NCI-H128 (cell line): ENCODE results near the gene ARHGAP32.
"Not testable (repeated sequence)": the region's sequence is repeated elsewhere in the genome, so short reads cannot be mapped to it uniquely, and the experiment has no call there.

Experiments used
- DNase-seq: peaks from one replicate; lab custom pipeline; 2025; ENCODE audit not compliant: unreplicated experiment; lab: John Stamatoyannopoulos, UW

Gene ARHGAP32

DNA sequence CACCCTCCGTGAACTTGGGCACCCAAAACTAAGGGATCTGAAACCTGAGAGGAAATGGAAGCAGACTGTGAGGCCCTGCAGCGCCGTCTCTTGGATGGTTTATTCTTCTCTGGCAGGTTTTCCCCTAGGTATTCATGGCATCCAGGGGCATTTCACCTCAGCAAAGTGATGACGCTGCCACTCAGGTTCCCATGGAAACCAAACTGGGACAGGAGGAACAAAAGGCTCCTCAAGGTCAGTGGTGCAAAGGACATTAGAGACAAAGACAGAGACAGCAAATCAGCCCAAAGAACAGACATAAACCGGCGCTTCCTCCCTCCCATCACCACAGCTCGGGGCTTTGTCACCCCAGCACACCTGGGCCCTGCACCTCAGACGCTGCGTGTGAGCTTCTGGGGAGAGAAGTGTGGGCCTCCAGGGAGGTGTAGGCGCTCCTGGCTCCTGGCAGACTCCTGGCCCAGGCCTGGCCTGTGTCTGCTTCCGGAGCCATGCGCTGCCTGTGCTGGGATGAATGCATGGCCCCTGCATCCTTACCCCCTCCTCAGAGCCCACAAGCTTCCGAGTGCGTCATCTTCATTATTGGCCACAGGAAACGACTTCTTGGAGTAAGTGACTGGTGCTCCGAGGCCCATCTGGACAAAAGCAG lies 255.4 kb downstream of the ARHGAP32 start:
- no peak for DNase-seq

DNA sequence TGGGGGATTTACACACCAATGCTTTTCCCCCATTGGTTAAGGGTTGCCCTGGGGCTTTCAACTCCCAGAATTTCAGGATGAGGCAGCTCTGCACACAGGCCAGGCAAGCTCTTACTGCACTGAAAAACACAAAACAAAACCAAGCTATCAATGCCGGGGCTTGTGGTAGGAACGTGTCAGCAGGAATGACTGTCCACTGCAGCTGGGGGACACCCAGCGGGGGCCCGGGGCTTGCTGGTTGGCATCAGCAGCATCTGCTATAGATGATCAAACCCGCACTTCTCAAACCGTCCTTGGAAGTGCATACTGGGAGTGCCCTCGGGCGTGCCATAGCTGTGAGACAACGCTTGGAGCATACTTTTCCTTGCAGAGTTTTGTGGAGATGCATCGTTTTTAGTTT lies 257.2 kb downstream of the ARHGAP32 start:
- DNase-seq, result no peak

DNA sequence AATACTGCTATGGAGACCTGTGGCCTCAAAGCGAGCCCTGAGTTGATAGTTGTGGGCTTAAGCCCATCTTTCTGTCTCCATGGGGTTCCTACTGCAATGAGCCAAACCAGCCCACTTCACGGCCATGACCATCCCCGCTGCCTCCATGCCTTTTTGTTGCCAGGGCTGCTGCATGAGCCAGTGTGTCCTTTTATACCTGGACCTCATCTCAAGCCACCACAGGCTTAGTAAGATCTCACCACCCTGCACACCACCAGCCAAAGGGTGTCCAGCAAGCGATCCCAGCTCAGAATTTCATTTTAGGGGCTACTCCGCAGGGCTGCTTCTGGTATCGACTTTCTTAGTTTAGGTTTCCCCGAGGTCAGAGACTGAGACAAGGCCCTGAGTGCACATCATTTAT lies 257.8 kb downstream of the ARHGAP32 start:
- DNase-seq, result no peak

DNA sequence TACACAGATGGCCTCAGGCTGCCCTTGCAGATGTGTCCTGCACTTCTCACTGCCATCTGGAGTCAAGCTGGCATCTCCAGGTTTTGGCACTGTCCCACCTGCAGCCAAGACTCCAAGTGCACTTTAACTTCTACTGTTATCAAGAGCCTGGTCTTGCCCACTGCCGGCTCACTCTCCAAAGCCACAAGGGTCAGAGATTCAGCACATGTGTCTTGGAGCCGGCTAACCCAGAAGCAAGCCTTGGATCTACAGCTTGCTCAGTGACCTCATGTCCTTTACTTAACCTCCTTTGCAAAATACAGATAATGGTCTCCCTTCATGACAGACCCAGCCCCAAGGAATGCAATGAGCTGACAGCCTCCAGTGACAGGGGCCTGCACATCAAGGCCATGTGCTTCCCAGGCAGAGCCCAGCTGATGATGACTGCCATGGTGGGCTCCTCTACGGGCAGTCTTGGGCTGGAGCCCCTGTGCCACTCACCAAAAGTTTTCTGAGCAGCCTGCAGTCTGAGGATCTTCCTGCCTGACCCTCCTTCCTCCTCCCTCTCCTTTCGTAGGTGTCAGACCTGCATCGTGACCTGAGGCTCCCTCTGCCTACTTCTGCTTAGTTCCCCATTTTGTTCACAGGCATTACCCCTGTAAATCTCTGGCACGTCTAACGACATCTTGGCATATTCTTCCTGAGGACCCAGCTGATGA lies 258.5 kb downstream of the ARHGAP32 start:
- DNase-seq, result no peak

DNA sequence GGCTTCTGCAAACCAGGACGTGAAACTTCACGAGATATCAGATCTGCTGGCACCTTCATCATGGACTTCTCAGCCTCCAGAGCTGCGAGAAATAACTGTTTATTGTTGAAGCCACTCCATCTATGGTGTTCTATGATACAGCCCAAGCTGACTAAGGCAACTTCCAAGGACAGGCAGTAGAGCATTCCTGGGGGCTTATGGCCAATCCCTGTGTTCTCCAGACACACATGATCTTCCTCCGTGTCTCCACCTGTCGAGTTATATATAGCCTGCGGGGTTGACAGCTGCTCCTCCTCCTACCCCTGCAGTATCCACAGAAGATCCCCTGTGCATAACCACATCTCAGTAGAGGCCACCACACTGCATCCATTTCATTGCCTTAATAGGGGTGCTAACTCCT lies 260.5 kb downstream of the ARHGAP32 start:
- DNase-seq, result no peak

DNA sequence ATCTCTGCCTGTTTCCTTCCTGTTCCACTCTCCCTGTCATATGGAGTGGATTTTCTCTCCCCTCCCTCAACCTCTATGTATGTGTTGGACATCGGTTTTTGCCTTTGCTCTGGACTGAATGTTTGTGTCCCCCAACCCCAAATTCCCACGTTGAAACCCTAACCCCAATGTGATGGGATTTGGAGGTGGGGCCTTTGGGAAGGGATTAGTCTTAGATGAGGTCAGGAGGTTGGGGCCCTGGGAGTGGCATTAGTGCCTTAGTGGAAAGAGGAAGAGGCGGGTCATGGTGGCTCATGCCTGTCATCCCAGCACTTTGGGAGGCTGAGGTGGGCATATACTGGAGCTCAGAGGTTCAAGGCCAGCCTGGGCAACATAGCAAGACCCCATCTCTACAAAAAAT lies 261.1 kb downstream of the ARHGAP32 start:
- DNase-seq, result no peak

DNA sequence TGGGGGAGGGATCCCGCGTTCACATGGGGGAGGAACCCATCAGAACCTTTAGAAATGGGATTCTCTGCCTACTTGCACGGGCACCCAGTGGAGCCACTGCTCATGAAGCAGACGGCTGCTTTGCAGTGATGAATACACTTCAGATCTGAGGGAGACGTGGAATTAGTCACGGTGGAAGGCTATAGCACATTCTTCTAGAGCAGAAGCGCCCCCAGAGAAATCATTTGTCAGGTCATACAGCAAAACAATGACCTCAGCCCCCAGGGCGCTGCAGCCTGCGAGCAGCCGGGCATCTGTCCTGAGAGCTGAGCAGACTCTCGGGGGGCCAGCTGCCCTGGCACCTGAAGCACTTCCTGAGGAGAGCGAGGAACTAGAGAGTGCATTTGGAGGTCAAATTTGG lies 262.1 kb downstream of the ARHGAP32 start:
- DNase-seq, result no peak

DNA sequence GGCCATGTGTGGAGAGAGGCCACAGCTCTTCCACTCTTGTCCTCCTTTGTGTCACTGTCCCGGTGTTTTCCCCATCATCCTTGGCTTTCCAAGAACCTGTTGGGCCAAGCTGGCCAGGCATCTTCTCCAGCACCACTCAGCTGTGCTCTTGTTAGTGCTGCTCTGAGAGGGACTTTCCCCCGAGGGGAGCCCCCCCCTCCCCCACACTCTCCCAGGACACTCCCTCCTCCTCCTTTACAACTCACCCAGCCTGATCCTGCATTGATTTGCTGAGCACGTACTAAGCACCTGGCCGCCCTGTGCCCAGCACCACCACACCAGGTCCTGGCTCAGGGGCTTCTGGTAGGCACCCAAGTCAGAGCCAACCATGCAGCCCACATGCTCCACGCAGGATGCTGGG lies 262.7 kb downstream of the ARHGAP32 start:
- no peak for DNase-seq

DNA sequence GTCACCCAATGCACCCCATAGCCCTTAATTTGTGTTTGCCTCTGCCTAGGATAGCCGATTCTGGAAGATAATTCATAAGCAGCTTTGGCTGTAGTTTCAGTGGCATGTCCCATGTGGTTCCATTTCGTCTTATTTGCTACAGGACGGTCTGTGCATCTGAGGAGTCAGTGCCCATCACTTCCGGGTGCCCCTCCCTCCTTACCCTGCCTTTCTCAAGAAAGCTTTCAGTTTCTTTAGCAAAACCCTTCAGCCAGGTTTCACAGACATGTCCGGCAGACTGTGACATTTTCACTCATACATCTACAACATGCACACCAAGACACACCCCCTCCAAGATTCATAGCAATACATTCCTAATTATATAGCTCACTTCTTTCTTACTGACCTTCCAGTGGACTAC lies 263.7 kb downstream of the ARHGAP32 start:
- DNase-seq, result no peak

DNA sequence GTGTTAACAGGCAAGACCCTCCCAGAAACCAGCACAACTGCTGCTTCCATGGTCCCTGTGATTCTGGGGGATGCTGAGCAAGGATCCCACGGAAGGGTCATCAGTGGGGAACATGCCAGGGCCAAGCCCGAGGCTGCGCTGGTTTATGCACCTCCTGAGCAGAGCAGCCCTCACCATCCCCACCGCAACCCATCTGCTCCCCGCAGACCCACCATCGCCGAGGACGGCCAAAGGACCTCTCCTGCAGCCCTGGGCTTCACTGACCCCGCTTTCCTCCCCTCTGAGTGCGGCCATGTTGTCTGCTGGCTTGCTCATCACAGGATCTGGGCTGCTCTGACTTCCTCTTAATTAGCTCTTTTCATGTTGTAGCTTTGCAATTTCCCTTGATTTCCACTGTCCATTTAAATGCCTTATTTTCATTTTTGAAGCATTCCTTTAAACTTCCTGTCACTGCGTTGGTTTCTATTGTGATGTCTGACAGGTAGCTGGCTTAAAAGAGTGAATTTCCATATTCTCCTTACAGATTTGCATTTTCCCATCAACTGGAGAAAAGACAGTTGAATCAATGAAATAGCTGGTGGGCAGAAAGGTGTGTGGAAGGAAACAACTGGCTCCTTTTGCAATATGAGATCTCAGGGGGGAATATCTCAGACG lies 264.3 kb downstream of the ARHGAP32 start:
- no peak for DNase-seq

DNA sequence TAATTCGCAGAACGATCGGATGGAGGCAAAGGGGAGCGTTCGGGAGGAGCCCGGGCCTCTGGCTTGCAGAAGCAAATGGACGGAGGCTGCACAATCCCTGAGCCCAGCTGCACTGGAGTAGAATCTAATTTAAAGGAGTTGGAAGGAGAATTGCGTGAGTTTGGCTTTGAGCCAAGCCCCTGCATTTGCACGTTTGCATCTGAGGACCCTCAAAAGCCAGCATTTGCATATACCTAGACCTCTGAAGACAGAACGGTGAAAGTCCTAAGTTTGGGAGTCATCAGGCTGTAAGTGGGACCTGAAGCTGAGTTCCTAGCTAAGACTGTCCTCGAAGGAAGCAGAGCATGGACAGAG lies 265.0 kb downstream of the ARHGAP32 start:
- DNase-seq, result no peak

DNA sequence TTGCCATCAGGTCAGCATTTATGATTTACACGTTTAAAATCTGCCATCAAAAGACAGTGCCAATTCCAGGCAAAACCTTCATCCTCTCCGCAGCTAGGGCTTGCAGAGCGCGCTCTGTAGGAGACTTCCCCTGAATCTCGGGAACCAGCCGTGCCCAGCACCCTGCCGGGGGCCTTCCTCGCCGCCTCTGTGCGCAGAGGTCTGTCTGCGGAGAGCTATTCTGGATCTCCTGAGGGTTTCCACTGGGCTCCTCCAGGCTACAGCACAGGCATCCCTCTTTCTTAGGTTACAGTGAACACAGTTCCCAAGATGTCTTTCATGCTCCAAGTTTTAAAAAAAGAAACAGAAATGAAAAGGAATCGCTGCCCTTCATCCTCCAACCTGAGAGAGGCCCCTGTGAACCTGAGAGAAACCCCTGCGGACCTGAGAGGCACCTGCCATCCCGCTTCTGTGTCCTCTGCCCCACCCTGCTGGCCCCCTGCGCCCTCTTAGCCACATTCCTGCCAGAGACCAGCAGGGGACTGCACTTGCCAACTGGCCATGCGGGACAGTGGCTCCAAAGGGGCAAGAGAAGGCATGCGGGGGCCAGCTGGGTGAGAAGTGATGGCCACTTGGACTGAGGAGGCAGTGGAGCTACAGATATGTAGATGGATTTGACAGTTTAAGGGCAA lies 265.6 kb downstream of the ARHGAP32 start:
- DNase-seq, result no peak

DNA sequence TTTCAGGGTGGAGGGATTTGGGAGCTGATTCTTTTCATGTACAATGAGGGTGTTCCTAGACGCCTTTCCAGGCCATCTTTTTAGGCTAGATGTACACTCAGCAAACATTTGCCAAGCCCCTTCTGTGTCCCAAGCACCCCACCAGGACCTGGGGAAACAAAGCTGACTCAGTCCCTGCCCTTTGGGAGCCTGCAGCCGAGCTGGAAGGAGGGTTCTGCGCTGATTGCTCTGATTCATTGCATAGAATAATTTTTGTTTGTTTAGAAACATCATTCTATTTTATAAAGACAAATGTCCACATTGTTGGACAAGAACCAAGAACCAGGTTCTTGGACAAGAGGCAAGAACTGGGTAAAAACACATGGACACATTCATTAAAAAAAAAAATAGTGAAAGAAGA lies 266.1 kb downstream of the ARHGAP32 start:
- no peak for DNase-seq

DNA sequence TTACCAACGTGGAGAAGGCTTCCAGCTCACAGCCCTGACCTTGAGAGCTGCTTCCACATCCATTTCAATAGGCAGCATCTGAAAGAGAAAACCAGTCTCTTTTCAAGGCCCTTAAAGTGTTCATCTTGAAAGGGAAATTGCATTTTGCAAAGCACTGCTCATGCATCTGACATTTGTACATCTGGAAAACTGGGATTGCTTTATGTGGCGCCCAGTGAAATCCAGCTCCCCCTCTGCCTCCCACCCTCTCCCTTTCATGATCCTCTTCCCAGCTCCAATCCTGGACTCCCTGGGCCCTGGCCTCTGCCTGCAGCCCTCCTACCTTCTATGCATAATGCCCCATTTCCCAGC lies 266.9 kb downstream of the ARHGAP32 start:
- no peak for DNase-seq

DNA sequence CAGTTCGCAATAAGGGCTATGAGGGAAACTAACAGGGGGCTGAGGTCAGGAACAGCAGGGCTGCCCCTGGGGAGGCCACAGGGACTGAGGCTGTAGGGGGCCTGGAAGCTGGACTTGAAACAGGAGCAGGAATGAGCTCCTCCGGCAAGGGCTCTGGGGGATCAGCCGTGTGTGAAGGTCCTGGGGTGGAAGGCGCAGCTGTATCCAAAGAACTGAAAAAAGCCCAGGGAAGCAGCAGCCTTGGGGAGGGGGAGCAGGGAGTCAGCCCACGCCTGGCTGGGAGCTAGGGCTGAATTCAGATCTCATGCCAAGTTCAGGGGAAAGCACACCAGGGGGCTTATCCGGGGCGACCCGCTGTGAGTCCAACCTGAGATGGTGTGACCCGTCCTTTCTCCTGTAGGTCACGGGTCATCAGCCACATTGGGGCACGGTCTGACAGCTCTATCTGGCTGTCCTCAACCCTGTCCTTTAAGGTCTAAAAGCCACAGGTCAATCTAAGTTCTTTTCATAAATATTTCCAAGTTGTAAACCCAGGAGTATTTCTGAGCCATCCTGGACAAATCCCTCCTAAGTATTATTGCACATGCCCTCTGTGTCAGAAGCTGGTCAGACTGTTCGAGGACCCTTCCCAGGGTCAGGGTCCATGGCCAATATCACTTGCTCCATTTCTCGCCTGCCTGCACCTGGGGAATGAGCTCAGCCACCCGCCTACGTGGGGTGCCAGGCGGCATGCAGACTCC lies 267.4 kb downstream of the ARHGAP32 start:
- no peak for DNase-seq

DNA sequence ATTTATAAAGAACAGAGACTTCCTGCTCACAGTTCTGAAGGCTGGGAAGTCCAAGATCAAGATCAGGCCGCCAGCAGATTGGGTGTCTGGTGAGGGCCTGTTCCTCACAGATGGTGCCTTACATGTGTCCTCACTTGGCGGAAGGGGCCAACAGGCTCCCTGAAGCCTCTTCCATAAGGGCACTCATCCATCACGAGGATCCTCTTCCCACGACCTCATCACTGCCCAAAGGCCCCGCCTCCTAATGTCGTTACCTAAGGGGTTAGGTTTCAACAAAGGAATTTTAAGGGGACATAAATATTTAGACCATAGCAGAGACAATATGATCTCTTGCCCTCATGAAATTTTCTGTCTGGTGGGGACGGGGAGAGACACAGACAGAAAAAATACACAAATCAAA lies 268.0 kb downstream of the ARHGAP32 start:
- DNase-seq, result no peak

DNA sequence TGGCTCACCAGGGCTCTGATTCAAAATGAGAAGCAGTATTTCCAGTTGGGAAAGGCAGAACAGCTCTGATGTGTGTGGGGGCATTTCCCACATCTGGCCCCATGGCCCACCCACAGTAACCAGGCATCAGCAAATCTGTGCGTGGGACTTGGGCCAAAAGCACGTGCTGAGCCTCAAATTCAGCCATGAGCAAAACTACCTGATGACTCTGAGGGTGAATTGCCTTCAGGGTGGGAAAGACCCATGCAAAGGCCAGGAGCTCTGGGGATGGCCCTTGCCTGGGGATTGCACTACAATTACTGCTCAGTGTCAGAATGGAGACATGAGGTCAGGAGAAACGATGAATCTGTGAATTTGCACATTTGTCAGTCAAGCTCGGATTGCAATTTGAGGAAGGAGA lies 270.3 kb downstream of the ARHGAP32 start:
- no peak for DNase-seq

DNA sequence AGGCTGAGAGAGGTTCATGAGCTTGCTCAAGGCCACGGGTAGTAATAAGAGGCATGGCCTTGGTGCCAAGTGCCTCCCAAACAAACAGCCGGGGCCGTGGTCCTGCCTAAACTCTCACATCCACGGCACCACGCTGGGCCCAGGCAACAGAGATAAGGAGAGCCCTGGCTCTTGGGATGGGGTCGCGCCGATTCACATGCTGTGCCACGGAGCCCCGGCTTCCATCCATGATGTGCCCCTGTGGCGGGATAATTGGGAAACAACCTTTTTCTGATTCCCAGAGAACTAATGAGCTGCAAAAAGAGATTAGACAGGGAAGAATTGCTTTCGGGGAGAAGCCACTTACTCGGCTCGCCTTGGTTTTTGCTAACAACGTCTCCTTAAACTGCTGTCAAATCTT lies 271.5 kb downstream of the ARHGAP32 start:
- DNase-seq, result no peak

DNA sequence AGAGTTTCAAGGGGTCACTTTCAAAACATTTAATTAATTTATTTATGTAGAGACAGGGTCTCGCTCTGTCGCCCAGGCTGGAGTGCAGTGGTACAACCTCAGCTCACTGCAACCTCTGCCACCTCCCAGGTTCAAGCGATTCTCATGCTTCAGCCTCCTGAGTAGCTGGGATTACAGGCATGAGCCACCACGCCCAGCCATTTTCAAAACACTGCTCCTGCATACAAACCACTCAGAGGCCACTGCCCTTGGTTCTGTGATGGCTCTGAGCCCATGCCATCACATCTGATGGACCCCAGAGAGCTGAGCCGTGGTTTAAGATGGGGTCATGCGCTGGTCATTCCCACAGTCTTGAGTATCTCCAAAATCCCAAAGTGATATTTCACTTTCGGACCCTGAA lies 272.5 kb downstream of the ARHGAP32 start:
- DNase-seq, result not testable (repeated sequence)

DNA sequence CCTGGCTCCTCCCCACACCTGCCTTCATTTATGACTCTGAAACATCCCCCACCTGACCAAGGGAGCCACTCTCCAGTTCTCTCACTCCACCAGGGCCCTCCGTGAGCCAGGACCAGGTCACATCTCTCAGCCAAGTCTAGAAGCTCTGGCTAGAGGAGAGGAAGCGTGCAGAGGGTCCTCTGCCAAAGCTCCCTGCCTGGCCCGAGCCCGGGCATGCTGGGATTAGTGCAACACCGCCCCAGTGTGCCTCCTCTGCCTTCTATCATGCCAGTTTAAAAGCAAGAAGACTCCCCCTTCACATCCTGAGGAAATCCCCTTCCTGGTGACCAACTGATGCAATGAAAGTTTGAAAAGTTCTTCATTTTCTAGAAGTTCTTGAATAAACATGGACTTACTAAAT lies 272.9 kb downstream of the ARHGAP32 start:
- no peak for DNase-seq

DNA sequence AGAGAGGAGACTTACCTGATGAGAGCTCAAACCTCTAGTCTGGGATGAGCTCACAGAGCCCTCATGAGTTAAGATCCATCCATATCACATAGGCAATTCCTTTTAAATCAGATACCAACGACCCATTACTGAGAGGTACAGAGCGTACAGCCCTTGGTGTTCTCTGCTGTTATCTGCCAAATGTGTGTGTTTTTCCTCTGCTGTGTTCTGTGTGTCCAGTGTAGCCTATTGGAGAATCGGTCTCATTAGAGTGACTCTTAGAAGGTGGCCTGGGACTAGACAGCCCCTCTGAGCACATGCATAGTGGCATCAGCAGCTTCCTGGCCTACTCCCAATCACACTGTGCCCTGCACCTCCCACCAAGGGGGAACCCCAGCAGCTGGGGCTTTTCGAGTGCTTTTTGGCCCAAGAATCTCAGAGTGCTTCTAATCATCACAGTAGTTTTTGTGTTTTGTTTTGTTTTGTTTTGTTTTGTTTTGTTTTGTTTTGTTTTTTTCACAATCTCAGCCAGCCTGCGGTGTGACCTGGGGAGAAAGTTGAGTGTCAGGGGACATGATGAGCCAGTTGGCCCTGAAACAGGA lies 274.9 kb downstream of the ARHGAP32 start:
- DNase-seq, result no peak
